Activated T-cell treated with anti-CD3 and anti-CD28 coated beads for 24 hours (primary cell): ENCODE data around the gene RASGRP3.

Source experiments
- DNase-seq: peaks from one replicate; pipeline ENCODE4 v3.0.0-alpha.2; 2020; ENCODE audit warnings: low read depth

RASGRP3 gene

GRCh38 chr2:33579227-33579626 is 102.8 kb downstream of the RASGRP3 start:
- no peak for DNase-seq

DNA sequence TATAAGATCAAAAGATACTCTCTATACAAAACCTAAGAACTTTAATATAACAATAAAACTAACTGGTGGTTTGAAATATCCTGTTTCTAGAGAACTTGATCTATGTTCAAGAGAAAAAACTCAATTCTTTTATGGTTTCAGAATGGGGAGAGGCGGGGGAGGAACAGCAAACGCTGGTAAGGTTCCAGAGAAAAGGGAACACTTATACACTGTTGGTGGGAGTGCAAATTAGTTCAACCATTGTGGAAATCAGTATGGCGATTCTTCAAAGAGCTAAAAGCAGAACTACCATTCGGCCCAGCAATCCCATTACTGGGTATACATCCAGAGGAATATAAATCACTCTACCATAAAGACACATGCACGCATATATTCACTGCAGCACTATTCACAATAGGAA is 105.4 kb downstream of the RASGRP3 start:
- DNase-seq = no peak

DNA sequence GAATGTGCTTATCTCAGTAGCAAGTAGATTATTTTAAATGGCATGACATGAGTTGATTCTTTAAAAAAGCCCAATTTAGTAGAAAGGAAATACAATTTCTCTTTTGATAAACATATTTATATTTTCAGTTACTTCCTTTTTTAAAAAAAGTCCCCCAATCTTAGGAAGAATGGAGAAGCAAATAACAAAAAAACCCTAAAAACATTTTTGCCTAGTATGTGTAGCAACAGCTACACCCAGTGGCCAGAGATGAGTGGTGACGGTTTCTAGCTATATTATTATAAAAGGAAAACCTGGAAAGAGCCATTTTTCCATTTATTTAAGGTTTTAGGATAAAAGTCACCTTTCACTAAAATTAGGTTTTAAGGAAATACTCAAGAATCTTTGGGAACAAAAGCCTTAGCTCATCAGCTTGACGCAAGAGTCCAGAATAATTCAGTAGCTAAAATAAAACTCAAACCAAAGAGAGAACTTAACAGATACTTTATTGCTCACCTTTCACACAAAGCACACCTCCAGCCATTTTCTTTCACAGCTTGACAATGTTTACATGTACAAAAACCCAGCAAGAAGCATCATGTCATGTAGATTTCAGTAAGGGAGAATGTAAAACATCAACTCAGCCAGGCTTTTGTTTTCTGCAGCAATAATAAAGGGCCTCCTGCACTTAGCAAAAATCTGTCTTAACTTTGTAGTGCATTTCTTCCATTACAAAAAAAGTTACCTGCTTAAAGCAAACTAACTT is 106.9 kb downstream of the RASGRP3 start:
- no peak for DNase-seq

GRCh38 chr2:33586766-33587165 is 110.3 kb downstream of the RASGRP3 start:
- no peak for DNase-seq

DNA sequence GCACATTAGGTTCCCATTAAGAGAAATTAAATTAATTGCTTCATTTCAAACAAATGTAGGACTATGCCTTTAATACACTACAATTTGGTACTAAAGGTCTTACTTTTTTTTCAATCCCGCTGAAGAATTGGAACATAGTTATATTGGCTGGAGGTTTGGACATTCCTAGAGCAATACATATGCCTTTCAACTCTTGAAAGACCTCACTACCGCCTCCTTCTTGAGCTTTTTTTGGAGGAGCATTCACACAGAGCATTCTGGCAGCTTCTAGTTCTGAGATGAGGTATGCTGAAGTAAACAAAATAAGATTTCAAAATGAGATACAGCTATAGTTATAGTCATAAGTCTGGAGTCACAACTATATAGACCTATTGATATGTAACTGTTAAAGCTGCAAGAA is 111.8 kb downstream of the RASGRP3 start:
- DNase-seq = no peak

- DNase-seq = no peak
Measured at GRCh38 chr2:33589444-33589843, 113.0 kb downstream of the RASGRP3 start.

- no peak for DNase-seq
Measured at GRCh38 chr2:33595385-33595784, 118.9 kb downstream of the RASGRP3 start.

GRCh38 chr2:33597026-33597425 is 120.6 kb downstream of the RASGRP3 start:
- no peak for DNase-seq

- no peak for DNase-seq
Measured at GRCh38 chr2:33598561-33599174, 122.2 kb downstream of the RASGRP3 start.

- peak; percentile 99 for DNase-seq
Measured at GRCh38 chr2:33599175-33599942, 122.9 kb downstream of the RASGRP3 start, which contains the start of gene FAM98A. Gene FAM98A (minus strand): TSS chr2:33599299. CDS start chr2:33599221, 78 bp downstream.

GRCh38 chr2:33599943-33600192 is 123.4 kb downstream of the RASGRP3 start:
- no peak for DNase-seq

GRCh38 chr2:33602201-33602830 is 125.9 kb downstream of the RASGRP3 start:
- no peak for DNase-seq

DNA sequence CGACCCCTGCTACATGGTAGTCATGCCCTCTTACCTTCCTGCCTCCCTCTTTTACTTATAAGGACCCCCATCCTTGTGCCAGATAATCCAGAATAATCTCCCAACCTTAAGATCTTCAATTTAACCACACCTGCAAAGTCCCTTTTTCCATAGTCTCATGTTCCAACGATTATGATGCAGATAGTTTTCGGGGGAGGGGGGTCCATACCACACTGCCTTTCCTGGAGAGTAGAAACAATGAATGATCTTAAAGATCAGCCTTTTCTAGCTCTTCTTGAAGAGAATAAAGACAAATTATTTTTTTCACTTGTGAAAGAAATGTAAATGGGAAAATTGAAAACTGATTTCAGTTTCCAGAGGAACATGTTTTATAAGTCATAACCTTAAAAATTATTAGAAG is 127.0 kb downstream of the RASGRP3 start:
- DNase-seq = no peak

GRCh38 chr2:33605056-33605455 is 128.6 kb downstream of the RASGRP3 start:
- no peak for DNase-seq

- no peak for DNase-seq
Measured at GRCh38 chr2:33606100-33606499, 129.7 kb downstream of the RASGRP3 start.

DNA sequence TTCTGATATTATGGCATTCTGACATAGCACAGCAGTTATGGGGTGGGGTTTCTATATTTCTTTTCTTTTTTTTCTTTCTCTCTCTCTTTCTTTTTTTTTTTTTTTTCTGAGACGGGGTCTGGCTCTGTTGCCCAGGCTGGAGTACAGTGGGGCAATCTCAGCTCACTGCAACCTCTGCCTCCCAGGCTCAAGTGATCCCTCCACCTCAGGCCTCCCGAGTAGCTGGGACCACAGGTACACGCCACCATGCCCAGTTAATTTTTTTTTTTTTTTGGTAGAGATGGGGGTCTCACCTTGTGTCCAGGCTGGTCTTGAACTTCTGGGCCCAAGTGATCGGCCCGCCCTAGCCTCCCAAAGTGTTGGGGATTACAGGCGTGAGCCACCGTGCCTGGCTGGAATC is 130.2 kb downstream of the RASGRP3 start:
- DNase-seq = no peak

- no peak for DNase-seq
Measured at GRCh38 chr2:33607251-33607721, 130.8 kb downstream of the RASGRP3 start.

- DNase-seq = no peak
Measured at GRCh38 chr2:33607905-33608304, 131.5 kb downstream of the RASGRP3 start.

DNA sequence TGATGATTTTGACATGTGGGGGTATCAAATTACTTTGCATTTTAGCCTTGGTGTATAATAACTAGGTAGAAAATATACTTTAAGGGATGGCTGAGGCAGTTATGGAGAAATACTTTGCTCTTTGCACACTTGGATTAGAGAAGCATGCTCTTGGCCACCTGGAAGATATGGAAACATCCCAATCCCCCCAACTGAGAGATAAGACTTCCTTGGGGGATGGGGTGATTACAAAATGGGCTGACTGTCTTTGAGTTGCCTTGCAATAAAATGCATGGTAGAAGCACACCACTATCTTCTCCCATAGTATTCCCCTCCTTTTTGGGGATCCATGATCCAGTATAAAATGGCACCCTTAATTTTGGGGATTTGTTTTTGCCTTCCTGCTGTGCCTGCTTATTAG is 137.7 kb downstream of the RASGRP3 start:
- no peak for DNase-seq
